ENCODE measurements around the gene RBM45. TPM values are rescaled to one million over a fixed set of nuclear protein-coding genes. Genes with fewer than 3 reads are reported as not detected.
"Not testable (repeated sequence)": the region's sequence is repeated elsewhere in the genome, so short reads cannot be mapped to it uniquely, and the experiment has no call there.

The RBM45 gene
- total RNA-seq, 2 experiments from 2014 or later = 5.7 to 5.8 TPM

DNA sequence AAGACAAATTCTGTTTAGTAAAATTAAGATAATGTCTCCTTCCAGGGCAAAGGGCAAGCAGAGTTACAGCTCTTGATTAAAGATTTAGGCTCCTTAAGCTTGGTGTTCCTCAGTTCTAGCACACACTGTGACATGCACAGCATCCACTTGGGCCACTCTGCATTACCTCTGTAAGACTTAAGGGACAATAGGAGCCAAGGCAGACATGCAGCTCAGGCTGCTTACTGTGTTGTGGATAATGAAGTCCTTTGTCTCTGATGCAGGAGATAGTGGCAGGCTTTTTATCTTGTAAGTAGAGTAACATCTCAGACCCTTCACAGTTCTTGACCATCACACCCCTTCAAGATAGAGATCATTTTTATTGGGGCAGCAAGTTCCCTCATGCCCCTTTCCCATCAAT is 31.2 kb downstream of the RBM45 start:
- no peak for DNase-seq
- H3K9me3 Mint-ChIP-seq = no peaks in the 10 kb centered on the region
- H3K4me3 Mint-ChIP-seq = no peak overlapping the region
- H3K27ac Mint-ChIP-seq = no peak overlapping the region
- CTCF ChIA-PET = interaction anchor here (0.6 to 1.0 kb wide), 2 partner anchors 13 to 114 kb away, joined by 4 to 5 read pairs; no protein-coding TSS in a partner anchor
- H3K36me3 Mint-ChIP-seq (ENCODE audit: low read depth) = no peaks in the 10 kb centered on the region
- intact Hi-C loops (cut with micrococcal nuclease) = no loop called here
- peaks cover 10% of the 10 kb centered on the region for H3K27me3 Mint-ChIP-seq (ENCODE audit: low read depth)
- peaks cover 2% of the 10 kb centered on the region for H3K4me1 Mint-ChIP-seq (ENCODE audit: low read depth)

DNA sequence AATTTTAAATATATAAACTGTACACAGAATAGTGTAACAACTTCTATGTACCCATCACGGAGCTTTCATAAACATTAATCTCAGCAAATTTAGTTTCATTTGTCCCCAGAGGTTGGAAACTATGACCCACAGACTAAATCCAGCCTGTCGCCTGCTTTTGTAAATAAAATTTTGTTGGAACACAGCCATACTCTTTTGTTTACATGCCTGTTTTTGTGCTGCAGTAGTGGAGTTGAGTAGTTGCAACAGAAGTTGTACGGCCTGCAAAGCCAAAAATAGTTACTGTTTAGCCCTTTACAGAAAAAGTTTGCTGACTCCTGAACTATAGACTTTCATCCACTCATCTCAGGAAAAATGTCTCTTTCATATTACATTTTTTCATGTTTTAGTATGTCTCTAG is 39.8 kb downstream of the RBM45 start:
- intact Hi-C loops (cut with micrococcal nuclease) = no loop called here
- peaks cover 22% of the 10 kb centered on the region for H3K27me3 Mint-ChIP-seq (ENCODE audit: low read depth)
- H3K4me3 Mint-ChIP-seq = no peak overlapping the region
- no peaks in the 10 kb centered on the region for H3K4me1 Mint-ChIP-seq (ENCODE audit: low read depth)
- no peak overlapping the region for H3K27ac Mint-ChIP-seq
- H3K9me3 Mint-ChIP-seq = peaks cover 5% of the 10 kb centered on the region
- no peaks in the 10 kb centered on the region for H3K36me3 Mint-ChIP-seq (ENCODE audit: low read depth)
- DNase-seq = no peak
- CTCF ChIA-PET = no interaction called here

DNA sequence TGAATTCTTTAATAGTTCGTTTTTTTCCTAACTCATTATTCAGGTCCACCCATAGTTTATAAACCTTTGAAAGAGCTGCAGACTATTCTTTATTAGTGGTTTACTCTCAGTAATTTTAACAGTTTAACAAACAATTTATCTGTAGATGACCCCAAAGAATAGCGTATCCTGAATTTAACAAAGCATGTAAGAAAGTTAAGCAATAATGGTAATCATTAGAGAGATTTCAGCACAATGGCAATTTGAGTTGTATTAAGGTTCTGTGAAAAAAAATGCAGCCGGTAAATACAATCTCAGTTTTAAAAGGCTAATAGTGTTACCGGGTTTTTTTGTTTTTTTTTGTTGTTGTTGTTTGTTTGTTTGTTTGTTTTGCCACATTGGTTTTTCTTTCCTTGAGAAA is 40.3 kb downstream of the RBM45 start:
- H3K9me3 Mint-ChIP-seq = peaks cover 5% of the 10 kb centered on the region
- H3K36me3 Mint-ChIP-seq (ENCODE audit: low read depth) = no peaks in the 10 kb centered on the region
- DNase-seq = no peak
- H3K27me3 Mint-ChIP-seq (ENCODE audit: low read depth) = peaks cover 22% of the 10 kb centered on the region
- CTCF ChIA-PET = no interaction called here
- no peaks in the 10 kb centered on the region for H3K4me1 Mint-ChIP-seq (ENCODE audit: low read depth)
- intact Hi-C loops (cut with micrococcal nuclease) = no loop called here
- no peak overlapping the region for H3K4me3 Mint-ChIP-seq
- no peak overlapping the region for H3K27ac Mint-ChIP-seq

DNA sequence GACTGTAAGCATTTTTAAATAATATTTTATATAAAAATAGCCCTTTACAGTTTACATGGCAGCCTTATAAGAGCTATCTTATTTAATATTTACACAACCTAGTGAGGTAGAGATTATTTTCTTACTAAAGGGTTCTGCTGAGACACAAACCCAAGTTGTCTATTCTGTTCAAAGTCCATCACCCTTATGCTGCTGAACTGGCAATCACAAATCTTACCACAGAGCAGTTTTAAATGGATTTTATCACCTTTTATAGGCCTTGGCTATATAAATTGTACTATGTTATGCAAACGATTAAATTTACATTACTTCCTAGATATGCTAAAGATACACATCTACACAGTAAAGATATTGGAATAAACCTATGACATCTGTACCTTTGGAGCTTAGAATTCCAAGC is 40.7 kb downstream of the RBM45 start:
- H3K27me3 Mint-ChIP-seq (ENCODE audit: low read depth) = peaks cover 19% of the 10 kb centered on the region
- no peak overlapping the region for H3K27ac Mint-ChIP-seq
- peaks cover 5% of the 10 kb centered on the region for H3K9me3 Mint-ChIP-seq
- no peaks in the 10 kb centered on the region for H3K4me1 Mint-ChIP-seq (ENCODE audit: low read depth)
- CTCF ChIA-PET = no interaction called here
- H3K36me3 Mint-ChIP-seq (ENCODE audit: low read depth) = no peaks in the 10 kb centered on the region
- intact Hi-C loops (cut with micrococcal nuclease) = no loop called here
- H3K4me3 Mint-ChIP-seq = no peak overlapping the region
- DNase-seq = no peak

DNA sequence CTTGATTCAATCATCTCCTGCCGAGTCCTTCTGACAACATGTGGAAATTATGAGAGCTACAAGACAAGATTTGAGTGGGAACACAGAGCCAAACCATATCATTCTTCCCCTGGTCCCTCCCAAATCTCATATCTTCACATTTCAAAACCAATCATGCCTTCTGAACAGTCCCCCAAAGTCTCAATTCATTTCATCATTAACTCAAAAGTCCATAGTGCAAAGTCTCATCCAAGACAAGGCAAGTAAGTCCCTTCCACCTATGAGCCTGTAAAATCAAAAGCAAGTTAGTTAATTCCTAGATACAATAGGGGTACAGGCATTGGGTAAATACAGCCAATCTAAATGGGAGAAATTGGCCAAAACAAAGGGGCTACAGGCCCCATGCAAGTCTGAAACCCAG is 41.6 kb downstream of the RBM45 start:
- CTCF ChIA-PET; intact Hi-C loops (cut with micrococcal nuclease); H3K27ac Mint-ChIP-seq; H3K9me3 Mint-ChIP-seq; DNase-seq; H3K36me3 Mint-ChIP-seq (ENCODE audit: low read depth); H3K4me3 Mint-ChIP-seq; H3K4me1 Mint-ChIP-seq (ENCODE audit: low read depth): not testable (repeated sequence)
- H3K27me3 Mint-ChIP-seq (ENCODE audit: low read depth) = peaks cover 16% of the 10 kb centered on the region

DNA sequence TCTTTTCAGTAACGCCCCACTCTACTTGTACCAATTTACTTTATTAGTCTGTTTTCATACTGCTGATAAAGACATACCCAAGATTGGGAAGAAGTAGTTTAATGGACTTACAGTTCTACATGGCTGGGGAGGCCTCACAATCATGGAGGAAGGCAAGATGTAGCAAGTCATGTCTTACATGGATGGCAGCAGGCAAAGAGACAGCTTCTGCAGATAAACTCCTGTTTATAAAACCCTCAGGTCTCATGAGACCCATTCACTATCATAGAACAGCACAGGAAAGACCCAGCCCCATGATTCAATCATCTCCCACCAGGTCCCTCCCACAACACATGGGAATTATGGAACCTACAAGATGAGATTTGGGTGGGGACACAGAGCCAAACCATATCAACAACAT is 43.3 kb downstream of the RBM45 start:
- H3K9me3 Mint-ChIP-seq = peaks cover 5% of the 10 kb centered on the region
- H3K27ac Mint-ChIP-seq = no peak overlapping the region
- CTCF ChIA-PET = no interaction called here
- intact Hi-C loops (cut with micrococcal nuclease) = no loop called here
- no peaks in the 10 kb centered on the region for H3K4me1 Mint-ChIP-seq (ENCODE audit: low read depth)
- H3K36me3 Mint-ChIP-seq (ENCODE audit: low read depth) = no peaks in the 10 kb centered on the region
- H3K4me3 Mint-ChIP-seq = no peak overlapping the region
- H3K27me3 Mint-ChIP-seq (ENCODE audit: low read depth) = peaks cover 7% of the 10 kb centered on the region
- no peak for DNase-seq

DNA sequence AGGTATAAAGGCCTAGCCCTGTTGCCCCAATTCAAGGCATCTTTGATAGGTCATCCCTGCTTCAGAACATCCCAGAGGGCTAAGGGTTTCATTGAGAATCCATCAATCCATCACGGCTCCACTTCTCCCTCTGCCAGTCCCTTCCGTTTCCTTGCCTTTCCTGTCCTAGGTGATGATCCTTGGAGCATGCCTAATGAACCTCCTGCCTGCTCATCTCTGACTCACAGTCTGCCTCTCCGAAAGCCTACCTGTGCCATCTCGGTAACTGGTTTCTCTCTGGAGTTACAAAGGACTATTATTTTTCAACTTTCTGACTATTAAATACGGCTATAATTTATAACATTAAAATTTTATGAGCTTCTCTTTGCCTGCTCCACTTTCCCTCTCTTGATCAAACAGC is 45.3 kb downstream of the RBM45 start:
- Mint-ChIP-seq H3K36me3 (ENCODE audit: low read depth) (no peaks in the 10 kb centered on the region), H3K4me1 (ENCODE audit: low read depth) (no peaks in the 10 kb centered on the region), H3K27ac (no peak overlapping the region), H3K9me3 (peaks cover 5% of the 10 kb centered on the region), H3K4me3 (no peak overlapping the region), H3K27me3 (ENCODE audit: low read depth) (peaks cover 9% of the 10 kb centered on the region)
- CTCF ChIA-PET = no interaction called here
- intact Hi-C loops (cut with micrococcal nuclease) = no loop called here
- DNase-seq = no peak

DNA sequence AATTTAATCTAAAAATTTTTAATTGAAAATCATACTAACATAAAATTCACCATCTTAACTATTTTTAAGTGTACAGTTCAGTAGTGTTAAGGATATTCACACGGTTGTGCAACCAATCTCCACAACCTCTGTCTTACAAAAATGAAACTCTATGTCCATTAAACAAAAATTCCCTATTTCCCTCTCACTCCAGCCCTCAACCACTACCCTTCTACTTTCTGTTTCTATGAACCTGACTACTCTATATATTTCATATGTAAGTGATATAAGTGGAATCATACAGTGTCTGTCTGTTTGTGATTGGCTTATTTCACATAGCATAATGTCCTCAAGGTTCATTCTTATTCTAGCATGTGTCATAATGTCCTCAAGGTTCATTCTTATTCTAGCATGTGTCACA is 47.7 kb downstream of the RBM45 start:
- H3K4me1 Mint-ChIP-seq (ENCODE audit: low read depth) = peaks cover 2% of the 10 kb centered on the region
- H3K4me3 Mint-ChIP-seq = no peak overlapping the region
- H3K27me3 Mint-ChIP-seq (ENCODE audit: low read depth) = peaks cover 9% of the 10 kb centered on the region
- DNase-seq = no peak
- H3K9me3 Mint-ChIP-seq = peaks cover 5% of the 10 kb centered on the region
- H3K36me3 Mint-ChIP-seq (ENCODE audit: low read depth) = no peaks in the 10 kb centered on the region
- CTCF ChIA-PET = no interaction called here
- no peak overlapping the region for H3K27ac Mint-ChIP-seq
- intact Hi-C loops (cut with micrococcal nuclease) = no loop called here

DNA sequence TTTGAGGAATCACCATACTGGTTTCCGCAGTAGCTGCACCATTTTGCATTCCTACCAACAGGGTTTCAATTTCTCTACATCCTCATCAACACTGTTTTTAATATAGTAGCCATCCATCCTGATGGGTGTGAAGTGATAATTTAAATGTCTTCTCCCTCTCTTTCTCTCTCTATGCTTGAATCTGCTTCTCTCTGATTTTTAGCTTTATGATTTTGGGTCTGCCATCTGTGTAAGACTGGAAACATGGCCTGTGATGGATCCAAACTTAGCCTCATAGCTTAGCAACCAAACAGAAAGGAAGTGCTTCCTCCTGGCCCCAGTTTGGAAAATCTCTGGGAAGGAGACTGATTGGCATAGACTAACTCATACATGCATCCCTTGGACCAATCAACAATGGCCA is 48.4 kb downstream of the RBM45 start:
- Mint-ChIP-seq H3K9me3 (peaks cover under 1% of the 10 kb centered on the region), H3K4me3 (no peak overlapping the region), H3K4me1 (ENCODE audit: low read depth) (peaks cover 2% of the 10 kb centered on the region), H3K36me3 (ENCODE audit: low read depth) (no peaks in the 10 kb centered on the region), H3K27ac (no peak overlapping the region), H3K27me3 (ENCODE audit: low read depth) (peaks cover 8% of the 10 kb centered on the region)
- intact Hi-C loops (cut with micrococcal nuclease) = no loop called here
- CTCF ChIA-PET = no interaction called here
- no peak for DNase-seq

DNA sequence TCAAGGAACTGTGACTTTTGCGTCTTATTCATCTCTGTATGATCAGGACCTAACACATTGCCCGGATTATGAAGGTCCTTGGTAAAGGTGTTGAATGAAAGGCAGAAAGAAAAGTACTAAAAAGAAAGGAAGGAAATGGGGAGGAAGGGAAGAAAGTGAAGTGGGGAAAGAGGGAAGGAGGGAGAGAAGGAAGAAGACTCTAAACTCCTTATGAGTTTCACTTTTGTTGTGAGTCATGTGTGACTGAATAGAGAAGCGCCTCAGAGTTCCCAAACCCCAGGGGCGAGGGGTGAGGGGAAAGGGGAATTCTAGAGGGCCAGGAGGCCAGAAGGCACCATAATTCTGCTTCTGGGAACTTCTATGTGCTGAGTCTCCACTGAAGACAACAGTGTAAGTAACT is 51.2 kb downstream of the RBM45 start:
- Mint-ChIP-seq H3K36me3 (ENCODE audit: low read depth) (no peaks in the 10 kb centered on the region), H3K4me3 (no peak overlapping the region), H3K27ac (no peak overlapping the region), H3K4me1 (ENCODE audit: low read depth) (peaks cover 2% of the 10 kb centered on the region), H3K27me3 (ENCODE audit: low read depth) (peaks cover 11% of the 10 kb centered on the region), H3K9me3 (no peaks in the 10 kb centered on the region)
- no peak for DNase-seq
- CTCF ChIA-PET = no interaction called here
- intact Hi-C loops (cut with micrococcal nuclease) = no loop called here

DNA sequence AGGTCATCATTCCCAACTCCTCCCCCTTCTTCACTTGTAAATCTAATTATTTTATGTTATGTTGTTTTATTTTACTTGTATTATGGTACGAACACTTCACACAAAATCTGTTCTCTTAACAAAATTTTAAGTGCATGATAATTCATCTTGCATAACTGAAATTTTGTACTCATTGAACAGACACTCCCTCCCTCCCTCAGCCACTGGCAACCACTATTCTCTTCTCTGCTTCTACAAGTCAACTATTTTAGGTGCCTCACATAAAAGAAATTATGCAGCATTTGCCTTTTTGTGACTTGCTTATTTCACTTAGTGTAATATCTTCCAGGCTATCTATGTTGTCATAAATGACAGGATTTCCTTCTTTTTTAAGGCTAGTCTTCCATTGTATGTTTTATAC is 51.7 kb downstream of the RBM45 start:
- Mint-ChIP-seq H3K4me3 (no peak overlapping the region), H3K4me1 (ENCODE audit: low read depth) (peaks cover 2% of the 10 kb centered on the region), H3K27me3 (ENCODE audit: low read depth) (peaks cover 11% of the 10 kb centered on the region), H3K9me3 (no peaks in the 10 kb centered on the region), H3K36me3 (ENCODE audit: low read depth) (no peaks in the 10 kb centered on the region), H3K27ac (no peak overlapping the region)
- DNase-seq = no peak
- intact Hi-C loops (cut with micrococcal nuclease) = no loop called here
- CTCF ChIA-PET = no interaction called here

DNA sequence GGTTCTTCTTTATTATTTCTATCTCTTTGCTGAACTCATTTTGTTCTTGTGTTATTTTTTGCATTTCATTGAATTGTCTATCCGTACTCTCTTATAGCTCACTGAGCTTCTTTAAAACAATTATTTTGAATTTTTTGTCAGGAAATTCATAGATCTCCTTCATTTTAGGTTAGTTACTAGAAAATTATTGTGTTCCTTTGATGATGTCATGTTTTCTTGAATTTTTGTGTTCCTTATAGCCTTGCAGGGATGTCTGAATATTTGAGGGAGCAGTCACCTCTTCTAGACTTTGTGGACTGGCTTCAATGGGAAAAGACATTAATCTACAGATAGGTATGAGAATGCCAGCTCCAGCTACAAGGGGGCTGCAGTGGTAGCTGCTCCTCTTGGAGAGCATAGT is 61.4 kb downstream of the RBM45 start:
- DNase-seq = no peak
- Mint-ChIP-seq H3K9me3 (no peaks in the 10 kb centered on the region), H3K27me3 (ENCODE audit: low read depth) (peaks cover 15% of the 10 kb centered on the region), H3K36me3 (ENCODE audit: low read depth) (no peaks in the 10 kb centered on the region), H3K4me3 (no peak overlapping the region), H3K27ac (no peak overlapping the region), H3K4me1 (ENCODE audit: low read depth) (no peaks in the 10 kb centered on the region)
- intact Hi-C loops (cut with micrococcal nuclease) = no loop called here
- CTCF ChIA-PET = no interaction called here

DNA sequence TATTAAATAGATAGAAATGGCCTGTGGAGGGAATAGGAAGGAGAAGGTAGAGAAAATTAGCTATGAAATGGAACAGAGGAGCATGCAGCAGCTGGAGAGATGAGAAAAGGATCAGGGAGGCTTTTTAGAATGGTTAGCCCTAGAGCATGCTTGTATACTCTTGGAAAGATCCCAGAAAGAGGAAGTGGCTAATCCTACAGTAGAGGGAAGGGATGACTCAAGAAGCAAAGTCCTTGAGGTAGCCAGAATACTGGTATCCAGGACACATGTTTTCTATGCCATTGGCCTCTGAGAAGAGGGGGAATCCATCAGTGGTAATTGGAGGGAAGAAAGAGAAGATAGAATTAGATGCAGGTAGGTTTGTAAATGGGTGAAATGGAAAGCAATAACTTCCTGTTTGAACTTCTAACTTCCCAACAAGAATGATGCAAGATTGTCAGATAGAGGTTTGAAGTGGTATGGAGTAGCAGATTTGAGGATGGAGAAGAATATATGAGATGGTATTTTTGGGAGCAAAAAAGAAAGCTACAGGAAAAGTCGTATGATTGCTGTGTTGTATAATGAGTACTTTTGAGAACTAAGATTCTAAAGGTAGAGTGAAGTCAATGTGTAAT is 64.9 kb downstream of the RBM45 start:
- Mint-ChIP-seq H3K4me3 (no peak overlapping the region), H3K4me1 (ENCODE audit: low read depth) (no peaks in the 10 kb centered on the region), H3K9me3 (no peaks in the 10 kb centered on the region), H3K27me3 (ENCODE audit: low read depth) (peaks cover 13% of the 10 kb centered on the region), H3K27ac (no peak overlapping the region), H3K36me3 (ENCODE audit: low read depth) (no peaks in the 10 kb centered on the region)
- CTCF ChIA-PET = no interaction called here
- intact Hi-C loops (cut with micrococcal nuclease) = no loop called here
- DNase-seq = no peak

All from activated naive CD4-positive, alpha-beta T cell treated with anti-CD3 and anti-CD28 coated beads for 36 hours (primary cell).